Femur (tissue), 1 donor: ENCODE measurements around the gene QRFP.
"Not testable (repeated sequence)": the region's sequence is repeated elsewhere in the genome, so short reads cannot be mapped to it uniquely, and the experiment has no call there.

Experiments
- DNase-seq: peaks from one replicate; pipeline ENCODE4 v3.0.0-alpha.2; 2017

QRFP gene

DNA sequence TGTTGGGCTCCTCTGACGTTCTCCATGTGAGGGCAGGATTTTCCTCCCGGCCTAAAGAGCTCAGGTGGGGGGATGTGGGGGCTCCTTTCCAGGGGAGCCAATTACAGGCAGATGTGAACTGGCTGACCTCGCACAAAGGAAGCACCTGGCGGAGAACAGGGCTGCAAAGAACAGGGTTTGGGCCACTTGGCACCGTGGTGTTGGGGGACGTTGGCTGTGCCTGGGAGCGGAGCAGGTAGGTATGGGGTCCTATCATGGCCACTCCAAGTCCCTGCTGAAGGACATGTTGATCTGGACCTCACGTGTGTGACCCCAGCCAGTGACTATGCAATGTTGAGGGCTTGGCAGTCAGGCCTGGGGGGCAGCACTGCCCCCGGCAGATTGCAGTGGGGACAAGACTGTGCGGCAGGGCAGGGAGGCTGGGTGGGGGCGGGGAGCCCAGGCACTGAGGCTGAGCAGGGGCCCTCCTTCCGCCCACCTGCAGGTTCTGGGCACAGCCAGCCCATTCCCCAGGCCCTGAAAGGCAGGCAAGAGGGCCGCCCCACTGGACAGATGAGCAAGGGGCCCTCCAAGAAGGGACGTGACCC, 23.0 kb upstream of the QRFP start:
- DNase-seq: no peak

GRCh38 chr9:130918826-130919558, 22.4 kb upstream of the QRFP start:
- DNase-seq: no peak

DNA sequence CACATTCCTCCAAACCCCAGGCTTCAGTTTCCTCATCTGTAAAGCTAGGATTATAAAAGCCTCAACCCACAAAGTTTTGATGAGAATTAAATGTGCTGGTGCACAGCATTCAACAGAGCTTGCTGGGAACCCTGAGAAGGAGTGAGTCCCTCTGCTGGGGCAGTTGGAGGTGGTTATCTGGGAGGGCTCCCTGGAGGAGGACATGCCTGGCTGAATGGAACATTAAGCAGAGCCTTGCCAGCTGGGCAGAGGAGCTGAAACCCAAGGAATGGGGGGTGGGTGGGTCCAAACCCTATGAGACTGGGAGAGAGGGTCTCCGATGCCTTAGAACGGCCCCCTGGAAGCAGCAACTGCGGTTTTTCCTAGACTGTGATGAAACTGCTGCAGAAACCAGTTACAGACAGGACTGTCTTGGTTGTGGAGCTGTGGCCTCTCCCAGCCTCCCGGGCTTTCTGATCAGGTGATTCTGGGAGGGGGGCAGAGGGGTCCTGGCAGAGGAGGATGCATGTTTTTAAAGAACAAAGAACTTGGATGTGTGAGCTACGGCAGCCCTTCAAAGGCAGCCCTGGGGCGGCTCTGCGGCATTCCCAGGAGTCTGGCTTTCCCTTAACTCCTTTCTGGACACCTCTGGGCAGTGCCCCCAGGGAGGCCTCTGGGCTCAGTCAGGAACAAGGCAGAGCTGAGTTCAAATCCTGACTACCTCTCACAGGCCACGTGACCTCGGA, 21.7 kb upstream of the QRFP start:
- no peak for DNase-seq

GRCh38 chr9:130917168-130917960, 20.8 kb upstream of the QRFP start:
- DNase-seq: no peak

- no peak for DNase-seq
Measured at GRCh38 chr9:130915096-130915447, 18.5 kb upstream of the QRFP start.

- DNase-seq: no peak
Measured at GRCh38 chr9:130914417-130915095, 17.9 kb upstream of the QRFP start.

DNA sequence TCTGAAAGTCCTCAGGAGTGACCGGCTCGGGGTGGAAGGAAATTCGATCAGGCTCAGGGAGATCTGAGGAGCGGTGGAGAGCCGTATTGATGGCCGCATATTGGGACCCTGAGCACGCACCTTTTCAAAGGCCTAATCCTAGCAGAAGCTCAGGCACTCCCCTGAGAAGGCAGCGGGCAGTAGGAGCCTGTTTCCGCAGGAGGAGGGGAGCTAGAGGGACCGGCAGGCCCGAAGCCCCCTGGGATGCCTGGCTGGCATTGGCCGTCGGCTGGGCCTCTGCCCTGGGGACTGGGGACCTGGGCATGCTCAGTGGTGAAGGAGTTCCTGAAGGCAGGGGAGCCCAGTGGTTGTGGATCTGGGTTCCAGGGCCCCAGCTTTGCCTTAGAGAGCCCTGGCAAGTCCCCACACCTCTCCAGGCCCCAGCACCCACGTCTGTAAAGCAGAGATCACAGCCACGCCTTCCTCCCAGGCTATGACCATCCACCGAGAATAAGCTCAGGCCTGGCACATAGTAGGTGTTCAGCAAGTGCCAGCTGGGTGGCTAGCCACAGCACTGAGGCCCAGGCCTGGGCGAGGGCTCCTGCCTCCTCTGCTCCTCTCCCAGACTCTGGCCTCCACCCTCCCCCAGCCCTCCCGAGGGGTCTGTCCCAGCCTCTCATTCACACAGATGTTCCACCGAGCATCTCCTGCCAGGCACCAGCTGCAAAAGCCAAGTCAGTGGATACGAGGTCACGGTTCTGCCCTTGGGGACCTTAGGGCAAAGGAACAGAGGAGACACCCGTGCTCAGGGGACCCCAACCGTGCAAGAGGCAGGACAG, 17.2 kb upstream of the QRFP start:
- no peak for DNase-seq

DNA sequence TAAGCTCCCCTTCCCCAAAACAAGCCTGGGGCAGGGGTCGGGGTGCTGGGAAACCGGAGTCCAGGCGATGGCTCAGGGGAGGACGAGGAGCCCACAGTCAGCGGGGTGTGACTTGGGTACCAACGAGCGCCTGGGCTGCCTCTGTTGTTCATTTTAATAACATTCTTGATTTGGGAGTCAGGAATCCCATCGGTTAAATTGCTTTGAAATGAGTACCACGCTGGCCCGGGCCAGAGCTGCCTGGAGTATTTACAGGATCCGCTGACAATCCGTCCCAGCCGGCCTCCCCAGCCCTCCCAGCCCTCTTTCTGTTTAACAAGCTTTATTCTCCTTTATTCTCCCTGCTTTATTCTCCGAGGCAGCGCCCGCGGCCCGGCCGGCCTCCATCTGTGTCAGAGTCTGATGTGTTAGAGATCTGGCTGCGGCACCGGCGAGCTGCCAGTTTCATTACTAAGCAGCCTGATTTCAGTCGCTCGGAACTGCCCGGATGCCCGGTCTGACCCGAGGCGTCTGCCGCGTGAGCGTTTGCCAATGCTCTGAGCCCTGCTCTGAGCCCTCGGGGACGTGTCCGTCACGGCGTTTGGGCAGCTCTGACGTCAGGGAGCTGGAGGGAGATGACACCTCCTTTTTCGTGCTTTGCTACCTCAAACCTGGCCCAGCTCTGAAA, 16.5 kb upstream of the QRFP start:
- DNase-seq: peak; percentile 41

- no peak for DNase-seq
Measured at GRCh38 chr9:130911254-130912049, 14.8 kb upstream of the QRFP start.

- DNase-seq: not testable (repeated sequence)
Measured at GRCh38 chr9:130910670-130911069, 14.1 kb upstream of the QRFP start.

- DNase-seq: not testable (repeated sequence)
Measured at GRCh38 chr9:130910041-130910440, 13.4 kb upstream of the QRFP start.

DNA sequence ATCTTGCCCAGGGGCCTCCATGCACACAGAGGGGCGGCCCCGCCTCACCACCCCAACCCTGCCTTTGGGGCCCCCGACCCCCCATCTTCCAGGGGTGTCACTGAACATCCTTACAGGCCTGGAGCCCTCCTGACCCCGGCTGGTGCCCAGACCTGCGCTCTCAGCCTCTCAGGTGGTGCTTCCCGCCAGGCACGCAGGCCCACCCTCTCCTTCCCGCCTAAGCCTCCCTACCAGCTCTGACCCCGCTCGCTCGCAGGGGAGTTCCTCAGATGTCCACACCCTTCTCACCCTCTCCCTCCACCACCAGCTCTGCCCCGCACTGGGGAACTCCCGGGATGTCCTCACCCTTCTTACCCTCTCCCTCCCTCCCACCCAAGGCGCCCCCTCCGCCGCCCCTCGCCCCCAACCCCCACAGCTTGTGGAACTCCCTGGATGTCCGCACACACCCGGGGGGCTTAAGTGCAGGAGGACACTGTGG, 12.3 kb upstream of the QRFP start:
- no peak for DNase-seq

GRCh38 chr9:130908146-130908877, 11.7 kb upstream of the QRFP start:
- no peak for DNase-seq

DNA sequence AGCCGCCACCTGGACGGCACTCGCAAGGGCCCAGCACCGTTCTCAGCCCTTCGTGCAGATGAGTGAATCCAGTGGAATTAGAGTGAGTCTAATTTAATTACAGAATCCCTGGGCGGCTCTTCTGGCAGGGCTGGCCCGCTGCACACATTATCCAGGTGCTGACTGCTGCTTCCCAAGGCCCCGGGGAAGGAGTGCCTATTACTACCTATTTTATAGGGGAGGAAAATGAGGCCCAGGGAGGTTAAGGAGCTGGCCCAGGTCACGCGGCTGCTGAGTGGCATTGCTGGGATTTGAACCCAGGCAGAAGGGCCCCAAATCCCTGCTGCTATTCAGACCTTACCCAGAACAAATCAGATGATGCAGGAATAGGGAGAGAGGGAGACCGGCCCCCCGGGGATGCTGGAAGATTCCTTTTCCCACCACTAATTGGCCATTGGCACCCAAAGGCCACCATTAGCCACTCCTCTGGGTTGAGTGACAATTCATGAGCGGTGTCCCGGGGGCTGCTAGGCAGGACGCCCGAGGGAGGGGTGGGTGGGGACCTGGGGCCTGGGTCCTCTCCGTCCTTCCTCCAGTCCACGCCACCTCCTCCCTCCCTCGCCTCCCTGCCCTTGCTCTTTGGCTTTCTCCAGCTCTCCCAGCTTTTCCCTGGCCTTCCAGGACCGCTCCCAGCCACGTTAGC, 10.3 kb upstream of the QRFP start:
- no peak for DNase-seq

DNA sequence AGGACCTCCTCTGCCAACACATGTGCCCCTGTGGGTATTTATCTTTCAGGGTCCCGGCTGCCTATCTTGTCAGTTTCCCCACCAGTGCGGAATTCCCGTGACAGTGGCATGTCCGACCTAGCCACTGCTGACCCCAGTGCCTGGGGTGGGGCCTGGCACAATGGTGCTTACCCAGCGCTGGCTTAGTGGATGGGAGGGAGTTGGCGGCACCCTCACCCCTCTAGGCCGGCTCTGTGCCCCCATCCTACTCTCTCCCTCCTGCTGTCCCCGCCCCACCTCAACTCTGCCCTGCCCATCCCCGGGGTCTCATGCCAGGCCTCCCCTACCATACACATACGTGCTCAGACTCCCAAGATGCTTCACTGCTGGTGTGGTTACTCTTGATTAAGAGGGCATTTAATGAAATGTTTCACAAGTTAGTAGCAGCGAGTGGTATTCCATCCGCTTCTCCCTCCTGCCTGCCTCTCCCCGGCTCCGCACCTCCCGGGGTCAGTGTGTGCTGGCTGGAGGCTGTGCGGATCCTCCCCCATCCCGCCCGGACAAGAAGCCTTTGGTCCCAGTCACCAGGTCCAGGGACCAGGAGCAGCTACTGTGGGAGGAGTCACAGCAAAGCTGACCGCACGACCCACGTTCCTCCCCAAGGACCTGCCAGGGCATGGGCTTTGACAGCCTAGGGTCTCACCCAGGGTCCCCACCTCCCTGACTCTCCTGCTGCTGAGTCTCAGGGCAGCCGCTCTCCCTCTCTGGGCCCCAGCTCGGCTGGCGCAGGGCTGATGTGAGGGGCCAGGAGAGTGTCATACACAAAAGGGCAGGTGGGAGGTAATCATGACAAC, 9.5 kb upstream of the QRFP start:
- DNase-seq: no peak

DNA sequence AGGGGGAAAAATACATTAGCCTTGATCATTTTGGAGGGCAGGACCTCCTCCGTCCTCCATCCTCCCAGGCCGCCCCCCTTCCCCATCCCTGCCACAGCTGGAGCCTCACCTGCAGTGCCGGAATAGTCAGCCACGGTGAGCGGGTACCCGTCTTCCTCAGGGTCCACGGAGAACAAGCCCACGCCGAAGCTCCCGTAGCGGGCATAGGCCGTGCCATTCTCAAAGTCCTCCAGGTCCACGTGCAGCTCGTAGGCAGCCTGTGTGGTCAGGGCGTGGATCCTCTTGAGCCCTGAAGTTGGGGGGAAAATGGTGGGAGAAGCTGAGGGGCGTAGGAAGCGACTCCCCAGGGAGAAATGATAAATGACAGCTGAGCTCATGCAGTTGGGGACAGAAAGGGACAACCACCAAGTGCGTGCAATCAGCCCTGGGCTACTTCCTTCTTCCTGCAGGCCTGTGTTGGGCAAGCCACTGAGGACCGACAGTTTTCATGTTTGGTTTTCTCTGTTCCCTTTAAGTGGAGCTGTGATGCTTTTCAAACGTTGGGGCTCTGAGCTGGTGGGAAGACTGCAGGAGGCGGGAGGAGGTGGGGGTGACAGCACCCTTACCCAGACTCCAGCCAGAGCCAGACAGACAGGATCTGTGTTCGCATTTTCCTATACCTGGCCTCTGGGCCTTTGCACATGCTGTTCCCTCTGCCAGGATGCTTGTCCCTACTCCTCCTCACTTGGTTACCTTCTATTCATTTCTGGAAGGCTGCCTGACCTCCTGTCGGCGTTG, 8.7 kb upstream of the QRFP start:
- DNase-seq: no peak
